BE2C (cell line): ENCODE data around the gene SCRT2.

Experiments used
- DNase-seq: peaks from one replicate; pipeline ENCODE4 v3.0.0-alpha.2; 2020
- H3K27me3 ChIP-seq: fragments of 250-450 bp; sonication (Bioruptor Pico); 2 replicates; pipeline ENCODE4 v1.5.1; 2020; ENCODE audit warnings: mild to moderate bottlenecking
- H3K36me3 ChIP-seq: fragments of 250-450 bp; sonication (Bioruptor Pico); 2 replicates; pipeline ENCODE4 v1.5.1; 2020; ENCODE audit warnings: mild to moderate bottlenecking
- H3K4me1 ChIP-seq: fragments of 250-450 bp; sonication (Bioruptor Pico); 2 replicates; pipeline ENCODE4 v1.5.1; 2020
- H3K4me3 ChIP-seq: 2 replicates; pipeline ENCODE4 v1.5.1; 2011; ENCODE audit warnings: low read depth, low read length
- H3K9me3 ChIP-seq: fragments of 250-450 bp; sonication (Bioruptor Pico); 2 replicates; pipeline ENCODE4 v1.5.1; 2020
- CTCF ChIP-seq: IDR thresholded peaks from 2 replicates; pipeline ENCODE4 v1.5.1; 2012; ENCODE audit warnings: mild to moderate bottlenecking, low read depth, low read length

Gene SCRT2

DNA sequence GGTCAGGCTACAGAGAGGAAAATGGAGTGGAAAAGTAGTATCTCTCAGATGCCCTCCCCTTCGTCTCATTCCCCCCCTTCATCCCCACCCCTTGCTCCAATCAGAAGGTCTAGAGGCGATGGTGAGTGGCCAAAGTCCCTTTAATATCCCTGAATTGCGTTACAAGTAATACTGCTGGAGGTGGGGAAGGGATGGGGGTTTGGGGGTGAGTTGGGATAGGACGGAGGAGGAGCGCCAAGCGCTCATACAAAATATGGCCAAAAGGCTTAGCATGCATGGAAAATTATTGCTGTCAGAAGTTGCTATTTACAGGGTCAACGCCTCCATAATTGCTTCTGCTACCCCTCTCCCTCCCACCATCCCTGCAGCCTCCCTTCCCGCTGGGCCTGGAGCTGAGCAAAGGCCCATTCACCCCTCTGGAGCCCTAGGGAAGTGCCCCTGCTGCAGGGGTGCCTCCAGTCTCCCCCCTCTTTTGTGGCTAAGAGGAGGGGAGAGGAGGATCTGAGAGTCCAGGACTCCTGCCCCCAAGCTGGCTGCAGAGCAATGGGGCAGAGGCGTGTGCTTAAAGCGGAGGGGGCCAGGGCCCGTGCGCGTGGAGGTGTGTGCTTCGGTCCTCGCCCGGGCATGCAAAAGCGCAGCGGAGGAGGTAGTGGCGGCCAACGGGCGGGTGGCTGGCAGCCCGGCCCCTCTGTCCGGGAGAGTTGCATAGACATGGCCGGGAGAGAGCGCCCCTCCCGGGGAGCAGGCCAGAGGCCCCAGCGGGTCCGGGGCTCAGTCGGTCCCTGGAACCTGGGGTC, 13.9 kb downstream of the SCRT2 start:
- Histone ChIP-seq H3K4me1 (no peaks in the 10 kb centered on the region), H3K9me3 (no peaks in the 10 kb centered on the region), H3K27me3 (no peaks in the 10 kb centered on the region), H3K4me3 (no peak overlapping the region), H3K36me3 (no peaks in the 10 kb centered on the region)
- no peak for DNase-seq
- no peak for TF ChIP-seq CTCF

- TF ChIP-seq CTCF: no peak
- DNase-seq: no peak
- H3K4me3 ChIP-seq: no peak overlapping the region
- H3K27me3 ChIP-seq: no peaks in the 10 kb centered on the region
- H3K4me1 ChIP-seq: no peaks in the 10 kb centered on the region
- no peaks in the 10 kb centered on the region for H3K9me3 ChIP-seq
- no peaks in the 10 kb centered on the region for H3K36me3 ChIP-seq
Measured at GRCh38 chr20:658731-659291, 16.8 kb downstream of the SCRT2 start.

- no peak for TF ChIP-seq CTCF
- DNase-seq: no peak
- Histone ChIP-seq H3K36me3 (no peaks in the 10 kb centered on the region), H3K27me3 (no peaks in the 10 kb centered on the region), H3K9me3 (no peaks in the 10 kb centered on the region), H3K4me3 (no peak overlapping the region), H3K4me1 (no peaks in the 10 kb centered on the region)
Measured at GRCh38 chr20:658202-658601, 17.4 kb downstream of the SCRT2 start.

DNA sequence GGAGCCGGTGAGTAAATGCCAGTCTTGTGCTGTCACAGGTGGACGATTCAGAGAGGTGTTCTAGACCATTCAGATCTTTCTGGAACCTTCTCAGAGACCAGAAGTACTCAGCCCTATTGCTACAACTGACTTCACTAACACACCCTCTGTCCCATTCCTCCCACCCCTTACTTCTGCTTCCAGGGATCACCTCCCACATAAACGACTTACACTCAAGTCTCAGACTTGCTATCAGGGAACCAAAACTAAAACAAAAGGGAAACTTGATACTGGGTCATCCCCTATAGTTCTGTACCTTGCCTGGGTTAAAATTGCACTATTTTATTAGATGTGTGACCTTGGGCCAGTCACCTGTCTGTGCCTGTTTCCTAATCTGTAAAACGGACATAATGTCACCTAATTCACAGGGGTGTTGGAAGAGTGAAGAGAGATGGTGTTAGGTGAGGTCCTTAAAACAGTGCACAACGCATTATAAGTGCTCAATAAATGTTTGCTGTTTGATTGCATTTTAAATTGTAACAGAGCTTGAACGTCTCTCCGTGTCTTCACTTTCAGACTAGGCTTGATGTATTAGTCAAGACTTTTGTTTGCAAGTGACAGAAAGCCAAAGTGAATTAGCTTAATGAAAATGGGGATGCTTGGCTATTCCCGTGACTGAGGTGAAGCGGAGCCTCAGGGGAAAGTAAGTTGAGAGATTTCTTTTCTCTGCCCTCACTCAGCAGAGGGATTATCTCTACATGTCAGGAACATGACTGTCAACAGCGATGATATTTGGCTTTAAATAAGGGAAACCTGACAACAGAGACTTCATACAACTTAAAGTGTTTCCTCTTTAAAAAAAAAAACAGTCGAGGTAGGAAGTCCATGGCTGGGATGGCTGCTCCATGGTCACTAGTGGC, 19.6 kb downstream of the SCRT2 start:
- H3K4me1 ChIP-seq: no peaks in the 10 kb centered on the region
- no peak overlapping the region for H3K4me3 ChIP-seq
- no peak for TF ChIP-seq CTCF
- no peak for DNase-seq
- H3K9me3 ChIP-seq: no peaks in the 10 kb centered on the region
- no peaks in the 10 kb centered on the region for H3K27me3 ChIP-seq
- no peaks in the 10 kb centered on the region for H3K36me3 ChIP-seq

DNA sequence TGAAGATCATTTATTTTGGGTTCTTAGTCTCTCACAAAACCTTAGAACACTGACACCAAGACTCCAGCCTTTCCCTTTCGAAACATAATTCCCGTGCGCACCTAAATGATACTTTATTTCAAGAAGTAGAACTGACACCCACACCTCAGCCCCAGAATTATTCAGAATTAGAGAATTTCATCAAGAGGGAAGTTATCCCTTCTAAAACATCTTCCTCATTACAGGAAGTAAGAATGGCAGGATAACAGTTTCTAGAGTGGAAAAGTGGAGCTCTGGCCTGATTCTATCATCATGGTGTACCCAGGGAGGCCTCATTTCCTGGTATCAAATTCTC, 21.2 kb downstream of the SCRT2 start:
- H3K36me3 ChIP-seq: no peaks in the 10 kb centered on the region
- H3K27me3 ChIP-seq: no peaks in the 10 kb centered on the region
- DNase-seq: no peak
- TF ChIP-seq CTCF: no peak
- H3K4me1 ChIP-seq: no peaks in the 10 kb centered on the region
- no peak overlapping the region for H3K4me3 ChIP-seq
- H3K9me3 ChIP-seq: no peaks in the 10 kb centered on the region
